Right lobe of liver (tissue), 6 donors: ENCODE results near the gene LAMTOR2. TPM values are rescaled to one million over a fixed set of nuclear protein-coding genes. Genes with fewer than 3 reads are reported as not detected.

Experiments
- ATAC-seq, 4 donors: fragments of 200-7000 bp; cut with Tn5 transposase; one replicate each; pipeline ENCODE4 v1.9.1; 2020; ENCODE audit warnings: mild to moderate bottlenecking in 4 of 4, moderate library complexity in 4 of 4
- DNase-seq, 3 donors: peaks; one replicate each; pipeline ENCODE4 v3.0.0-alpha.2; 2020
- H3K27ac ChIP-seq, 3 donors: fragments of 200-600 bp; one replicate each; pipeline ENCODE4 v1.8.0; 2022
- H3K27me3 ChIP-seq, 2 donors: fragments of 200-600 bp; one replicate each; pipeline ENCODE4 v1.8.0; 2022
- H3K36me3 ChIP-seq, 4 donors: fragments of 200-600 bp; sonication (generic) in 1 of 4; one replicate each; pipeline versions ENCODE4 v1.5.1 to v1.8.0; 2017 to 2022; ENCODE audit warnings: control low read depth in 1 of 4
- H3K4me1 ChIP-seq, 4 donors: fragments of 200-600 bp; sonication (generic) in 1 of 4; one replicate each; pipeline versions ENCODE4 v1.5.1 to v1.8.0; 2017 to 2022; ENCODE audit warnings: control low read depth in 1 of 4
- H3K4me3 ChIP-seq, 3 donors: fragments of 200-600 bp; one replicate each; pipeline ENCODE4 v1.8.0; 2022
- H3K9me3 ChIP-seq, 4 donors: fragments of 200-600 bp; sonication (generic) in 1 of 4; one replicate each; pipeline versions ENCODE4 v1.5.1 to v1.8.0; 2017 to 2022; ENCODE audit warnings: control low read depth in 1 of 4
- POLR2A ChIP-seq: fragments of 450-650 bp; IDR thresholded peaks from one replicate; pipeline ENCODE4 v1.6.1; 2017; ENCODE audit warnings: antibody characterized with exemption, mild to moderate bottlenecking
- WGBS: methylation state at CpG from one replicate; pipeline ENCODE4 v1.1.6; 2018; ENCODE audit warnings: low coverage, low lambda C conversion rate; ENCODE audit not compliant: insufficient coverage; ENCODE audit errors: missing lambda C conversion rate; 5-methylcytosine and 5-hydroxymethylcytosine counted together
- intact Hi-C, 2 donors: fragments of 100-400 bp; cut with DNase I; formaldehyde crosslinking; loops; one replicate each; pipeline versions ENCODE4 v1.11.2 to v1.14.1; 2022
- total RNA-seq, 6 experiments: library from RNA; depleted of rRNA in 2 of 6; stranded (reverse); fragments of >200 nt in 2 of 6; fragmentation: NEBNext Ultra II Directional in 3 of 6; extraction: Animal tissue kit (Norgen Biotek cat#: 25700) in 3 of 6; gene quantifications; one replicate each; pipeline versions ENCODE4 v1.1.0 to v1.2.4, GENCODE V29; 2016 to 2023
- TF ChIP-seq, protein P1 (sequence below), 4 donors: fragments of 200-600 bp in 3 of 4; fragments of 450-650 bp in 1 of 4; IDR thresholded peaks; one replicate each; pipeline versions ENCODE4 v1.5.1 to v1.8.0; 2016 to 2022; ENCODE audit warnings: antibody characterized with exemption in 4 of 4, mild to moderate bottlenecking in 2 of 4
- donor health status: DM: no; HTN: yes; CAD: no.
- donor health status: DM: no; HTN: no; CAD: no.
- donor health status: DM: no; HTN: no; CAD: no.
- donor health status: DM: no; HTN: yes; CAD: no.
- donor health status: DM: no; HTN: yes; CAD: no.

Gene LAMTOR2
- total RNA-seq, 6 experiments from 2014 or later = 49.4 to 71.0 (median 60.3) TPM

DNA sequence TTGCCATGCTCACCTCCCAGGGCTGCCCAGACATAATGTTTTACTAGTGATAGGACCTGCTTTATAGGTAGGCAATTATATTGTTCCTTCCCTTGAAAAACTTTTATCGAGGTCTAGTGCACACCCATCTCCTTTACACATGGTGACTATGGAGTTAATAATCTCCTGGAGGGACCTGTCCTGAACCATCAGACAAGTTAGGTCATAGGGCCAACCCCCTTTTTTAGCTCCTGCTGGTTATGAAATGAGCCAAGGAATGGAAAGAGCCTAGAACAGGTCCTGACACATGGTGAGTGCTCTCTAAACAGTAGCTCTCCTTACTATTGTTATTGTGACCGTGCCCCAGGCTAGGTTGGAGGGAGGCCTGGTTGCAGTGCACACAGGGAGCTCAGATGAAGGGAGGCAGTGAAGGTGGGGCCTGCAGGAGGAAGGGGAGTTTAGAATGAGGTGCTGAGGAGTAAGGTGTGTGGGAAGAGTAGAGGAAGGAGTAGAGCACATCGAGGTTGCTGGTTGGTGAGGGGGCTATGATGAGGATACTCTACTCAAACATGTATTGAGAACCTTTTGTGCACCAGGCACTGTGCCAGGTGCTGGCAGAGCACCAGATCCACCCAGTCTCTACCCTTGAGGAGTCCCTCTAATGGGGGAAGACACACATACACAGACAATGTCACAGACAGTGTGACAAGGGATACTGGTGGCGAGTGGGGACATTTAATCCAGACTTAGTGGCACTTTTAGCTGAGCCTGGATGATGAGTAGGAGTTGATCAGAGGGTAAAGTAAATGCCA is 45.8 kb downstream of the LAMTOR2 start:
- H3K4me3 ChIP-seq = no peak overlapping the region
- H3K9me3 ChIP-seq = no peaks in the 10 kb centered on the region
- TF ChIP-seq POLR2A = no peak
- TF ChIP-seq, protein P1, sequence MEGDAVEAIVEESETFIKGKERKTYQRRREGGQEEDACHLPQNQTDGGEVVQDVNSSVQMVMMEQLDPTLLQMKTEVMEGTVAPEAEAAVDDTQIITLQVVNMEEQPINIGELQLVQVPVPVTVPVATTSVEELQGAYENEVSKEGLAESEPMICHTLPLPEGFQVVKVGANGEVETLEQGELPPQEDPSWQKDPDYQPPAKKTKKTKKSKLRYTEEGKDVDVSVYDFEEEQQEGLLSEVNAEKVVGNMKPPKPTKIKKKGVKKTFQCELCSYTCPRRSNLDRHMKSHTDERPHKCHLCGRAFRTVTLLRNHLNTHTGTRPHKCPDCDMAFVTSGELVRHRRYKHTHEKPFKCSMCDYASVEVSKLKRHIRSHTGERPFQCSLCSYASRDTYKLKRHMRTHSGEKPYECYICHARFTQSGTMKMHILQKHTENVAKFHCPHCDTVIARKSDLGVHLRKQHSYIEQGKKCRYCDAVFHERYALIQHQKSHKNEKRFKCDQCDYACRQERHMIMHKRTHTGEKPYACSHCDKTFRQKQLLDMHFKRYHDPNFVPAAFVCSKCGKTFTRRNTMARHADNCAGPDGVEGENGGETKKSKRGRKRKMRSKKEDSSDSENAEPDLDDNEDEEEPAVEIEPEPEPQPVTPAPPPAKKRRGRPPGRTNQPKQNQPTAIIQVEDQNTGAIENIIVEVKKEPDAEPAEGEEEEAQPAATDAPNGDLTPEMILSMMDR (IDR thresholded peaks at IDR 0.05) = no peak
- no peak overlapping the region for H3K27ac ChIP-seq
- no peaks in the 10 kb centered on the region for H3K36me3 ChIP-seq
- DNase-seq (no peak), ATAC-seq (no peak)
- H3K27me3 ChIP-seq = no peaks in the 10 kb centered on the region
- intact Hi-C loops = no loop called here
- WGBS = 65% methylated on average over 3 of the region's 4 CpGs
- peaks cover 0 to 13% (median 2%) of the 10 kb centered on the region in 4 donors for H3K4me1 ChIP-seq

DNA sequence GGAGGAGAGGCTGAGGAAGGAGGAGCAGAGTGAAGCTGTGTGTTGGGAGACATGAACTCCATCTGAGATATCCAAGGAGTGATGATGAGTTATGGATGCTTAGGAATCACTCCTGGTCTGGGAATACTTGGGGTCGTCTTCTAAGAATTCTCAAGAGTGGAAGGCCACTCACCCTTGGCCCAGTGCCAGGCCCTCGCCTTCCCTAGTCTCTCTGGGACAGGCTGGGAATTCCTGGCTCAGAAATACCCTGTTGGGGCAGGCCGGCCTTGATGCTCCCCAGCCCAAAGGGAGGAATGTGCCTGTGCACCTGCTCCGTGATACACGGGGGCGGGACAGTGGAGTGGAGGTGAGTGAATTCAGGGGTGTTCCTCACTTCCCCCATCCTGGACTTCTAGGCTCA is 47.3 kb downstream of the LAMTOR2 start:
- WGBS = 78% methylated on average over 6 of the region's 6 CpGs
- no peak for DNase-seq

DNA sequence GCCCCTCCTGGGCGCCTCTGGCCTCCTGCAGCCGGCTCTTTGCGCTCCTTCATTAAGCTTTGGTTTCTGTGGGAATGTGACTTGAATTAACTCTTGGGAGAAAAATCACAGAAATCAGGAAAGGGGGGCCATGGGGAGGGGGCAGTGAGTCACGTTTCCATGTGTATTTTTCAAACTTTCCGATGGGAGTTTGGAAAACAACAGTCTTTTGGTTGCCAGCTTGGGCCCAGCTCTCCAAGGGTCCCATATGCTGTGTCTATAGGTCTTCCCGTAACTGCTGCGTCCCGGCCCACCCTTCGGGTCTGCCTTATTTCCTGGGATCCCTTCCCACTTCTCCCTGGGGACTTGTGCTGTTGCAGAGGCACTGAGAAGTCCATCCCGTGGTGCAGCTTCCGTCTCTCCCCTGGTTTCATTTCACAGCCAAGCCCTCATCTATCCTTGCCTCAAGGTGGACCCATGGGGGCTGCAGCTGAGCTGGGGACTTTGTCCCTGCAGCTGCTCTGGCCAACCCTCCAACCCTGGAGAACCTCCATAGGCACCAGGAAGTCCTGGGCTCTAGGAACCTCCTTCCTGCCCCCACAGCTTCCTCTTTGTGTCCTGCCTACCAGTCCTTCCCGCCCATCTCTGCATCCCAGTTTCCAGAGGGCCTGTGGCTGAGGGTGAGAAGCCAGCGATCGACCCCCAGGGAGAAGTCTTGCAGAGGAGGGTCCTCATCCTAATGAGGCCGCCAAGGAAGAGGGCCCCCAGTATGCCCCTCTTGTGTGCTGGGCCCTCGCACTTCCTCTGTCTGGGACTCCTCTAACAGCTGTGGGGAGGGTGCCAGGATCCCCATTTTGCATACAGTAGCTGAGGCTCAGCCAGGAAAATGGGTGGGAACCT is 48.3 kb downstream of the LAMTOR2 start:
- Histone ChIP-seq H3K4me1 (peaks cover 0 to 11% (median 3%) of the 10 kb centered on the region in 4 donors), H3K36me3 (no peaks in the 10 kb centered on the region), H3K27me3 (no peaks in the 10 kb centered on the region), H3K9me3 (no peaks in the 10 kb centered on the region), H3K27ac (no peak overlapping the region), H3K4me3 (no peak overlapping the region)
- ATAC-seq = no peak
- no peak for DNase-seq
- intact Hi-C loops = no loop called here
- 73% methylated on average over 10 of the region's 16 CpGs for WGBS
- TF ChIP-seq POLR2A = no peak
- TF ChIP-seq, protein P1 (IDR thresholded peaks at IDR 0.05) = no peak

More for the DNA sequence above, 47.3 kb downstream of the LAMTOR2 start:
- peaks cover 0 to 13% (median 3%) of the 10 kb centered on the region in 4 donors for H3K4me1 ChIP-seq
- no peak overlapping the region for H3K27ac ChIP-seq
- H3K27me3 ChIP-seq = no peaks in the 10 kb centered on the region
- TF ChIP-seq, protein P1 (IDR thresholded peaks at IDR 0.05) = no peak
- TF ChIP-seq POLR2A = no peak
- intact Hi-C loops = no loop called here
- no peak for ATAC-seq
- no peaks in the 10 kb centered on the region for H3K9me3 ChIP-seq
- H3K36me3 ChIP-seq = no peaks in the 10 kb centered on the region
- H3K4me3 ChIP-seq = no peak overlapping the region

DNA sequence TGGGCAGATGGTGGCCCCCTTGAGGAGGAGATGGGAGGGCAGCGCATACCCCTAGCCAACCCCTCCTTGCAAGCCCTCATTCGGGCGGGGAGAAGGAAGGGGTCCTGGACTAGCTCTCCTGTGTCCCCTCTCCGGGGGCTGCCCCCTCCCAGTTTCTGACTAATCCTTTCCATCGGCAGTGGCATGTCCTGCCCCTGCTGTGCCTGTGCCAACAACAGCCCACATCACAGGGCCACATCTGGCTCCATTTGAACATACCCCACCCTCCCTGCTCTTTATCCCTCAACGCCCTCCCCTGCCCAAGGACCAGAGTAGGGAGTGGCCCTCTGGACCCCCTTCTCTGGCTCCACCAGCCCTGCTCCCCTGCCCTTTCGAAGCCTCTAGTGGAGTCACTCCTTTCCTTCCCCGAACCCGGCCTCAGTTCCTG is 49.0 kb downstream of the LAMTOR2 start:
- Histone ChIP-seq H3K27me3 (no peaks in the 10 kb centered on the region), H3K4me3 (no peak overlapping the region), H3K36me3 (no peaks in the 10 kb centered on the region), H3K27ac (peak overlapping the region in 1 of 3 donors; percentile 18), H3K4me1 (peaks cover 0 to 11% (median 3%) of the 10 kb centered on the region in 4 donors), H3K9me3 (no peaks in the 10 kb centered on the region)
- ATAC-seq (no peak), DNase-seq (no peak)
- 71% methylated on average over 4 of the region's 9 CpGs for WGBS
- intact Hi-C loops = no loop called here
- TF ChIP-seq, protein P1 (IDR thresholded peaks at IDR 0.05) = no peak
- no peak for TF ChIP-seq POLR2A
